Ovary (tissue), 10 donors: Measurements from ENCODE around the gene GUCY2F. TPM values are rescaled to one million over a fixed set of nuclear protein-coding genes. Genes with fewer than 3 reads are reported as not detected.

Experiments
- DNase-seq, 5 donors: peaks; one replicate each; pipeline ENCODE4 v3.0.0-alpha.2; 2019 to 2020
- H3K27ac ChIP-seq, 2 donors: fragments of 200-600 bp; one replicate each; pipeline versions ENCODE4 v1.5.1 to v1.8.0; 2019 to 2022
- H3K27me3 ChIP-seq: fragments of 200-600 bp; one replicate; pipeline ENCODE4 v1.8.0; 2022
- H3K36me3 ChIP-seq: fragments of 200-600 bp; sonication (generic); one replicate; pipeline ENCODE4 v1.5.1; 2019
- H3K4me1 ChIP-seq: one replicate; pipeline ENCODE4 v1.8.1; 2013; ENCODE audit warnings: mild to moderate bottlenecking, moderate library complexity; ENCODE audit not compliant: insufficient read depth
- H3K4me3 ChIP-seq: fragments of 200-600 bp; sonication (generic); one replicate; pipeline ENCODE4 v1.5.1; 2017
- H3K9me3 ChIP-seq, 2 donors: fragments of 200-600 bp in 1 of 2; sonication (generic) in 1 of 2; one replicate each; pipeline versions ENCODE4 v1.5.1 to v1.8.1; 2013 to 2019; ENCODE audit warnings: mild to moderate bottlenecking in 1 of 2, moderate library complexity in 1 of 2
- CTCF ChIP-seq, 3 donors: fragments of 450-650 bp in 2 of 3; fragments of 200-600 bp in 1 of 3; IDR thresholded peaks; one replicate each; pipeline versions ENCODE4 v1.5.1 to v1.8.0; 2016 to 2022; ENCODE audit warnings: antibody characterized with exemption in 3 of 3, mild to moderate bottlenecking in 1 of 3
- EP300 ChIP-seq: sonication (generic); formaldehyde crosslinking; IDR thresholded peaks from one replicate; pipeline ENCODE4 v1.6.1; 2017; ENCODE audit warnings: antibody characterized with exemption
- POLR2A ChIP-seq: fragments of 450-650 bp; IDR thresholded peaks from one replicate; pipeline ENCODE4 v1.6.1; 2017; ENCODE audit warnings: antibody characterized with exemption, mild to moderate bottlenecking, moderate library complexity
- WGBS, 3 donors: extraction: QIAGEN DNeasy Blood & Tissue Kit in 1 of 3; methylation state at CpG; one replicate each; pipeline versions ENCODE4 v1.1.5 to v1.1.7; 2013 to 2017; 5-methylcytosine and 5-hydroxymethylcytosine counted together
- intact Hi-C, 4 donors: fragments of 100-400 bp; cut with DNase I; formaldehyde crosslinking; loops; one replicate each; pipeline versions ENCODE4 v1.11.0 to v1.15.1; 2022 to 2023
- long read RNA-seq, 3 donors: library from polyadenylated mRNA in 2 of 3; unstranded in 2 of 3; transcript quantifications; one replicate each; pipeline ENCODE4 v2.0.0 and lab custom pipeline, GENCODE V29; 2021 to 2026
- polyA plus RNA-seq, 2 donors: library from polyadenylated mRNA; stranded (reverse); fragments of 200-250 nt in 1 of 2; fragments of 350-450 nt in 1 of 2; fragmentation: Illumina TruSeq in 1 of 2; extraction: RNeasy Lipid Tissue Mini Kit (QIAGEN cat#74804) in 1 of 2; gene quantifications; one replicate each; pipeline ENCODE4 v1.2.3, GENCODE V29; 2013 to 2014
- total RNA-seq, 7 donors: library from RNA; depleted of rRNA in 2 of 7; stranded (reverse); fragments of >200 nt in 2 of 7; fragmentation: NEBNext Ultra II Directional in 3 of 7; extraction: Animal tissue kit (Norgen Biotek cat#: 25700) in 3 of 7; gene quantifications; one replicate each; pipeline versions ENCODE4 v1.1.0 to v1.2.4, GENCODE V29; 2016 to 2023
- donor health status: DM: no; HTN: no; CAD: no; lungs with moderate emphysema.
- donor health status: DM: no; HTN: no; CAD: no.
- donor health status: Bipolar disorder and iron deficiency.
- donor health status: DM: yes; HTN: yes; CAD: no.
- donor health status: DM: no; HTN: no; CAD: no.
- donor health status: DM: yes; HTN: yes; CAD: no.

Gene GUCY2F
- total RNA-seq (not detected), polyA plus RNA-seq (not detected)
- long read RNA-seq, donor 1, result 0 reads
- long read RNA-seq, donor 2, result 0 reads
- long read RNA-seq, donor 3, result 0 reads

- no peaks in the 10 kb centered on the region for H3K4me1 ChIP-seq
- no peak within 1 kb of the TSS for H3K27ac ChIP-seq
- H3K9me3 ChIP-seq, result no peaks in the 10 kb centered on the region
- no peak within 1 kb of the TSS for H3K4me3 ChIP-seq
- 49 to 57% (median 50%) methylated on average over 4 of the region's 4 CpGs for WGBS, 3 donors
- intact Hi-C loops, result loop anchor here in 1 of 4 donors (10.0 kb wide), 1 partner anchor 143 kb away; the partner anchor contains the start of gene KCNE5
- H3K27me3 ChIP-seq, result no peaks in the 10 kb centered on the region
- TF ChIP-seq POLR2A, result no peak
- TF ChIP-seq EP300, result no peak
- no peak for TF ChIP-seq CTCF (IDR thresholded peaks at IDR 0.05)
- no peaks in the 10 kb centered on the region for H3K36me3 ChIP-seq
- no peak for DNase-seq
These were observed at the start of gene GUCY2F for GRCh38 chrX:109481986-109482385. Gene GUCY2F, minus strand, starts transcription at chrX:109482086. Its CDS starts 6,150 bp downstream, at chrX:109475936.

- TF ChIP-seq EP300 (no peak), POLR2A (no peak), CTCF (IDR thresholded peaks at IDR 0.05) (no peak)
- H3K4me3 ChIP-seq, result no peak overlapping the region
- H3K27me3 ChIP-seq, result no peaks in the 10 kb centered on the region
- H3K4me1 ChIP-seq, result no peaks in the 10 kb centered on the region
- 69 to 81% (median 79%) methylated on average over 1 of the region's 1 CpG for WGBS, 3 donors
- no peak for DNase-seq
- no peaks in the 10 kb centered on the region for H3K9me3 ChIP-seq
- intact Hi-C loops, result no loop called here
- no peak overlapping the region for H3K27ac ChIP-seq
- no peaks in the 10 kb centered on the region for H3K36me3 ChIP-seq
These were observed 37.1 kb upstream of the GUCY2F start for GRCh38 chrX:109519001-109519400.

GRCh38 chrX:109511113-109511512 is 29.2 kb upstream of the GUCY2F start:
- Histone ChIP-seq H3K4me3 (no peak overlapping the region), H3K4me1 (no peaks in the 10 kb centered on the region), H3K27me3 (no peaks in the 10 kb centered on the region), H3K36me3 (no peaks in the 10 kb centered on the region), H3K27ac (no peak overlapping the region), H3K9me3 (no peaks in the 10 kb centered on the region)
- TF ChIP-seq EP300 (no peak), CTCF (IDR thresholded peaks at IDR 0.05) (no peak)
- WGBS, 3 donors, result 62 to 74% (median 73%) methylated on average over 1 of the region's 1 CpG
- no peak for DNase-seq
- intact Hi-C loops, result no loop called here

GRCh38 chrX:109508915-109509314 is 27.0 kb upstream of the GUCY2F start:
- H3K36me3 ChIP-seq, result no peaks in the 10 kb centered on the region
- H3K4me1 ChIP-seq, result no peaks in the 10 kb centered on the region
- no peak overlapping the region for H3K27ac ChIP-seq
- intact Hi-C loops, result no loop called here
- no peak overlapping the region for H3K4me3 ChIP-seq
- no peaks in the 10 kb centered on the region for H3K9me3 ChIP-seq
- DNase-seq, result no peak
- TF ChIP-seq POLR2A (no peak), EP300 (no peak), CTCF (IDR thresholded peaks at IDR 0.05) (no peak)
- H3K27me3 ChIP-seq, result no peaks in the 10 kb centered on the region

GRCh38 chrX:109501176-109501575 is 19.3 kb upstream of the GUCY2F start:
- TF ChIP-seq CTCF (IDR thresholded peaks at IDR 0.05) (no peak), EP300 (no peak), POLR2A (no peak)
- no peak for DNase-seq
- no peak overlapping the region for H3K27ac ChIP-seq
- H3K4me1 ChIP-seq, result no peaks in the 10 kb centered on the region
- WGBS, 3 donors, result 50 to 59% (median 58%) methylated on average over 3 of the region's 3 CpGs
- H3K9me3 ChIP-seq, result no peaks in the 10 kb centered on the region
- H3K36me3 ChIP-seq, result no peaks in the 10 kb centered on the region
- intact Hi-C loops, result no loop called here
- H3K4me3 ChIP-seq, result no peak overlapping the region
- H3K27me3 ChIP-seq, result no peaks in the 10 kb centered on the region
